ENCODE data around the gene ACMSD. TPM values are rescaled to one million over a fixed set of nuclear protein-coding genes. Genes with fewer than 3 reads are reported as not detected.

Gene ACMSD
- total and polyA plus RNA-seq, 2 of the 13 experiments (the other 11 are each of a cell fraction or from before 2014, with no cell fraction given), result not detected

DNA sequence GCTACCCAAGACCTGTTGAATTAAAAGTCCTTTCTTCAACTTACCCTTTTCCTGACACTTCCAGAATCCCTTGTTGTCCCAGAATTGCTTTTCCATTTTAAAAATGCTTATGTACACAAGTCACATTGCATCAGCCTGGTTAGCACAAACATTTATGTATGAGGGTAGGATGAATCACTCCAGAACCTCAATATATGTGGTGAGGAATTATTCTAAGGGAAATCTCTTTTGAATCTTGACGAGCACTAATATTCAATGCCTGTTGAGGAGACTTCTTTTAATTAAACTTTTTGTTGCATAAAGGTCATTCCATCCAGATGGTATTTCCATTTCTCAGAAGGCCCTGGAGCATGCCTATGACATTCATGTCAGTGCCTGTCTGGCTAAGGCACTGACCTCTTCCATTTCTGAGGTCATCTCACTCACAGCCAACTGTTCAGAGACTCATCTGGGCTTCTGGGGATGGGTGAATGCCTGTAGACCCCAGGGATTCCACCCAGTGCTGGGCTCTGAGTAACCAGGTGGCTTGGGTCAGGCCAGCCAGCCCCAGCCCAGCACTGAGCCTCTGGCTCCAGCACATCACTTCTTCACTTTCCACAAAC lies 28.2 kb downstream of the ACMSD start:
- no peaks in the 10 kb centered on the region for H3K9me3 ChIP-seq (ENCODE audit: low read length)
- no peak overlapping the region for H3K4me3 ChIP-seq (replicated peaks in 1 of 3; ENCODE audit: insufficient read depth in 1 of 3, low read depth in 2 of 3, low read length in 3 of 3)
- no peak overlapping the region for H2AFZ ChIP-seq (ENCODE audit: low read length)
- FAIRE-seq (no peak), ATAC-seq (no peak), DNase-seq (ENCODE audit: low spot score) (no peak)
- H3K36me3 ChIP-seq (replicated peaks in 1 of 2; ENCODE audit: control insufficient read depth in 1 of 2, insufficient read depth in 2 of 2, low read length in 2 of 2), result no peaks in the 10 kb centered on the region
- no TSS peak for BruUV-seq (replicated peaks)
- intact Hi-C loops (cut with micrococcal nuclease; ENCODE audit: unreplicated experiment), result no loop called here
- WGBS (ENCODE audit: low lambda C conversion rate), result 58% methylated on average over 1 of the region's 1 CpG
- H3K79me2 ChIP-seq (ENCODE audit: insufficient read depth, low read length), result no peaks in the 10 kb centered on the region
- no peak overlapping the region for H3K4me2 ChIP-seq (ENCODE audit: low read depth, low read length)
- no peak overlapping the region for H3K9ac ChIP-seq (ENCODE audit: insufficient read depth, low read depth, low read length)
- ChIA-PET CTCF (ENCODE audit: low intra/inter-chr PET ratio, low total read pairs) (no interaction called here), POLR2A (no interaction called here)
- no peaks in the 10 kb centered on the region for H4K20me1 ChIP-seq (ENCODE audit: insufficient read depth, low read length)
- no peaks in the 10 kb centered on the region for H3K4me1 ChIP-seq (ENCODE audit: insufficient read depth, low read length)
- TF ChIP-seq HNF4G (IDR thresholded peaks at IDR 0.05; ENCODE audit: borderline replicate concordance, low read depth, low read length) (no peak), HNF4G (CRISPR knock-in tag; IDR thresholded peaks at IDR 0.05; ENCODE audit: borderline replicate concordance, low read depth) (no peak), ARID2 (CRISPR knock-in tag; IDR thresholded peaks at IDR 0.05; ENCODE audit: borderline replicate concordance) (no peak), ATF4 (CRISPR knock-in tag; IDR thresholded peaks at IDR 0.05) (peak in 1 of 2 experiments; percentile 74; a peak in 1 of 4 replicates)
- H3K27ac ChIP-seq (ENCODE audit: extremely low read length, insufficient read depth, low read length), result no peak overlapping the region
- no peaks in the 10 kb centered on the region; a peak in 1 of 5 replicates for H3K27me3 ChIP-seq (ENCODE audit: control insufficient read depth in 1 of 2, insufficient read depth in 2 of 2, low read length in 2 of 2)
- in situ Hi-C loops (cut with HindIII; ENCODE audit: extremely low pct_ligation_motif_present, low pct_unique_long_range_greater_than_20kb), result no loop called here

DNA sequence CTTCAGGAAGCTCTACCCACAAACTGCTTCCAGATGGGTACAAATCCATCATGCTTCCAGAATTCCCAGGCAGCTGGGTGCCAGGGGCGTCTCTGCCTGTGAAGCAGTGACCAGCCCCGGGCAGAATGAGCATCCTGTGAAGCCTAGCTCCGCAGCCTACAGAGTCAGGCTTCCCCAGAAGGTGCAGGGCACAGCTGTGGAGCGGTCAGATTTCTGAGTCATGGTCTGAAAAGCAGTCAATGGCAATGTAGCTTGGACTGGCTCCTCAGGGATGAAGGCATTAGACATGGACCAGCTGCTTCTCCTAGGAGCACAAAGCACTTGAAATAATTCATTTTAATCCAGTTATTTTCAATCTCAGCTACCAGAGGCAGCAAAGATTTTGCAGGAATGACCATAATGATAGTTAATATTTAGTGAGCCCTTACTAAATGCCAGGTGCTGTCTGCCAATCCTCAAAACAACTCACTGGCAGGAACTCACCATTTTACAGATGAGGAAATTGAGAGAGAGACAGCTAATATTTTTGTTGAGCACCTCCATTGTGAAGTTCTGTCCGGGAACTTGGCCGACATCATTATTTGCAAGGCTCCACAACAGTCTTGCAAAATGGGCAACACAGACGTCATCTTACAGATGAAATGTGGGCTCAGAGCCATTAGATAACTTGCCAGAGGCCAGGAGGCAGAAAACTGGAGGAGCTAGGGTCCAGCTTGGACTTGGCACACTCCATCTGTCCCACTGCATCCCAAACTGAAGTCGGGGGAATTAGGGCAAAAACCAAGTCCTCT lies 31.7 kb downstream of the ACMSD start:
- 45% methylated on average over 6 of the region's 8 CpGs for WGBS (ENCODE audit: low lambda C conversion rate)
- POLR2A ChIA-PET, result no interaction called here
- DNase-seq (ENCODE audit: low spot score), result no peak

More for the DNA sequence above, 31.7 kb downstream of the ACMSD start:
- Histone ChIP-seq H3K36me3 (replicated peaks in 1 of 2; ENCODE audit: control insufficient read depth in 1 of 2, insufficient read depth in 2 of 2, low read length in 2 of 2) (no peaks in the 10 kb centered on the region), H3K4me2 (ENCODE audit: low read depth, low read length) (no peak overlapping the region), H3K27me3 (ENCODE audit: control insufficient read depth in 1 of 2, insufficient read depth in 2 of 2, low read length in 2 of 2) (no peaks in the 10 kb centered on the region), H4K20me1 (ENCODE audit: insufficient read depth, low read length) (no peaks in the 10 kb centered on the region), H3K27ac (ENCODE audit: extremely low read length, insufficient read depth, low read length) (no peak overlapping the region), H3K79me2 (ENCODE audit: insufficient read depth, low read length) (no peaks in the 10 kb centered on the region), H3K4me3 (replicated peaks in 1 of 3; ENCODE audit: insufficient read depth in 1 of 3, low read depth in 2 of 3, low read length in 3 of 3) (no peak overlapping the region), H3K9ac (ENCODE audit: insufficient read depth, low read depth, low read length) (no peak overlapping the region), H3K9me3 (ENCODE audit: low read length) (no peaks in the 10 kb centered on the region), H2AFZ (ENCODE audit: low read length) (no peak overlapping the region), H3K4me1 (ENCODE audit: insufficient read depth, low read length) (no peaks in the 10 kb centered on the region)
- intact Hi-C loops (cut with micrococcal nuclease; ENCODE audit: unreplicated experiment), result no loop called here
- BruUV-seq (replicated peaks), result no TSS peak
- in situ Hi-C loops (cut with HindIII; ENCODE audit: extremely low pct_ligation_motif_present, low pct_unique_long_range_greater_than_20kb), result no loop called here
- FAIRE-seq, result no peak
- CTCF ChIA-PET (ENCODE audit: low intra/inter-chr PET ratio, low total read pairs), result no interaction called here
- no peak for ATAC-seq
- TF ChIP-seq GATA4 (IDR thresholded peaks at IDR 0.05; ENCODE audit: borderline replicate concordance, low read depth) (no peak), SNAPC2 (CRISPR knock-in tag; IDR thresholded peaks at IDR 0.05) (no peak), SIX4 (CRISPR knock-in tag; IDR thresholded peaks at IDR 0.05) (no peak), ZNF674 (CRISPR knock-in tag; IDR thresholded peaks at IDR 0.05; ENCODE audit: low read depth) (no peak), NCOA2 (CRISPR knock-in tag; IDR thresholded peaks at IDR 0.05) (no peak), ZNF556 (CRISPR knock-in tag; IDR thresholded peaks at IDR 0.05; ENCODE audit: borderline replicate concordance) (no peak), ZNF33B (CRISPR knock-in tag; IDR thresholded peaks at IDR 0.05) (no peak), SRF (IDR thresholded peaks at IDR 0.05; ENCODE audit: low read depth, low read length) (no peak), SPEN (CRISPR knock-in tag; IDR thresholded peaks at IDR 0.05; ENCODE audit: low read depth) (no peak), BHLHE40 (IDR thresholded peaks at IDR 0.05; ENCODE audit: low read length) (no peak), JUNB (CRISPR knock-in tag; IDR thresholded peaks at IDR 0.05; ENCODE audit: borderline replicate concordance) (no peak), NAIF1 (CRISPR knock-in tag; IDR thresholded peaks at IDR 0.05; ENCODE audit: borderline replicate concordance) (no peak)
